HUDEP-2 (cell line): Measurements from ENCODE around the gene INPP5B.

Experiments
- DNase-seq, 76 experiments: peaks; one replicate each; lab custom pipeline; 2025; ENCODE audit not compliant: unreplicated experiment in 76 of 76; lab: John Stamatoyannopoulos, UW

INPP5B gene

DNA sequence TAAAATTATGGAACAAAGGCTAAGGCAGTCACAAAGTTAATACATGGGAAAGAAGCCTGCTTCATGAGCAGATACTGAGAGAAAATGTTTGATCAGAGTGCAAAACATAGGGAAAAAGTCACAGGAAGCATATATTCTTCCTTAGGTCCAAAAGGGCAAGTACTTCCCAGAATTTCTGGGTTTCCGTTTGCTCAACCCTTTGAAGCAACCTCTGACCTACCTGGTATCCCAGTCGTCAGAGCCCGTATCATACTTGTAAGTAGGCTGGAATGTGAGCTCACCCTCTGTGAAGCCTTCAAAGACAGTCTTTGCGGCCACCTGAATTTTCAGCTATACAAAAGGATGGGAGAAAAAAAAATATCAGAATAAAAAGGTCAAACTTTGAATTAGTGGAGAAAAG, 67.0 kb downstream of the INPP5B start:
- DNase-seq, result no peak

GRCh38 chr1:37878071-37878470, 68.8 kb downstream of the INPP5B start:
- no peak for DNase-seq

DNA sequence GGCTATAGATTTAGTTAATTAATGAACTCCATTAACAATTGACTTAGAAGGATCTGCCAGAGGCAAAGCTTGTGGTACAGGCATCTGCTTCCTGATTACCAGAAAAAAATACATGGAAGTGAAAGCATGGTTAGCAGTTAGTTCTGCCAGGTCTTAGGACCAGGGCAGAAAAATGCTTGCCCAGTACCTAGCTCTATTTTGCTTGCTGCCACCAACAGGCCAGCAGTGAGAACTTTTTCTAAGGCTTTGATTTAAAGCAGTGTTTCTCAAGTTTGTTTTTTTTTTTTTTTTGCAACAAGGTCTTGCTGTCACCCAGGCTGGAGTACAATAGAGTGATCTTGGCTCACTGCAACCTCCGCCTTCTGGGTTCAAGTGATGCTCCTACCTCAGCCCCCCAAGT, 71.0 kb downstream of the INPP5B start:
- no peak for DNase-seq

GRCh38 chr1:37872692-37873091, 74.2 kb downstream of the INPP5B start:
- no peak for DNase-seq

DNA sequence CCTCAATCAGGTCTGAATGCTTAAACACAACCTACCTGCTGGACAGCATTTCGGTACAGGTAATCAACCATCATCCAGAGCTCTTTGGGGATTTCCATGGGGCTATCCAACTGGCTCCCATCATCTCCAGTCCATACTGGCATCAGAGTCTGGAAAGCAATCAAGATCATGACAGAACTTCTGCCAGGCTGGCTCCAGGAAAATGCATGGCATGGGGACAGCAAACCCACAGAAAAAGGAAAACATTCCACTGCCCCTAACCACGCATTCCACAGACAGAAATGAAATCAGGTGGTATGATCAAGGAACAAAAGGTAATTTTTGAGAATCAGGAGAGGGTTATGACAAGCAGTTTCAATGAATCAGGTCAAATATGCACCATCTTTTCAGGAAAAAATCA, 78.4 kb downstream of the INPP5B start:
- no peak for DNase-seq

GRCh38 chr1:37867784-37868183, 79.1 kb downstream of the INPP5B start:
- DNase-seq, result no peak

DNA sequence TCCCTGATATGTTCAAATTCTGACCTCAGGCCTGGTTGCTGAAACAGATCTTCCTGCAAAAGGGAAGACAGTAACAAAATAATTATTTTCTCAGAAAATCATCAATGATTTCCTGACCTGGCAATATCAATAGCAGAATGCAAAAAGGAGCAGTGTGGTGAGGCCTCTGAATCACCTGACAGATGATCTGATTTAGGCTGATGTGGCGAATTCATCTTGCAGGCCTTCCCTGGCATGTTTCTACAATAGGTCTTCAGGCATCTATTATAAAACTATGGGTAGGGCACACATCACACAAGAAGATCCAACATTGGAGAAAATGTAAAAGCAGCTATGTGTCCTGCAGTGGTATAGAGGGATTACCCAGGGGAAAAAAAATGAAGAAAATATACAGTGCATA, 80.4 kb downstream of the INPP5B start:
- DNase-seq, result no peak

GRCh38 chr1:37865348-37866120, 81.3 kb downstream of the INPP5B start:
- peak in 11 of 76 experiments; percentile 5 to 31 (median 20) for DNase-seq

- DNase-seq, result no peak
Observed at GRCh38 chr1:37862330-37862729, 84.5 kb downstream of the INPP5B start.

- no peak for DNase-seq
Observed at GRCh38 chr1:37861151-37861550, 85.7 kb downstream of the INPP5B start.

- DNase-seq, result peak in 1 of 76 experiments; percentile 43
Observed at GRCh38 chr1:37860346-37860666, 86.5 kb downstream of the INPP5B start.

DNA sequence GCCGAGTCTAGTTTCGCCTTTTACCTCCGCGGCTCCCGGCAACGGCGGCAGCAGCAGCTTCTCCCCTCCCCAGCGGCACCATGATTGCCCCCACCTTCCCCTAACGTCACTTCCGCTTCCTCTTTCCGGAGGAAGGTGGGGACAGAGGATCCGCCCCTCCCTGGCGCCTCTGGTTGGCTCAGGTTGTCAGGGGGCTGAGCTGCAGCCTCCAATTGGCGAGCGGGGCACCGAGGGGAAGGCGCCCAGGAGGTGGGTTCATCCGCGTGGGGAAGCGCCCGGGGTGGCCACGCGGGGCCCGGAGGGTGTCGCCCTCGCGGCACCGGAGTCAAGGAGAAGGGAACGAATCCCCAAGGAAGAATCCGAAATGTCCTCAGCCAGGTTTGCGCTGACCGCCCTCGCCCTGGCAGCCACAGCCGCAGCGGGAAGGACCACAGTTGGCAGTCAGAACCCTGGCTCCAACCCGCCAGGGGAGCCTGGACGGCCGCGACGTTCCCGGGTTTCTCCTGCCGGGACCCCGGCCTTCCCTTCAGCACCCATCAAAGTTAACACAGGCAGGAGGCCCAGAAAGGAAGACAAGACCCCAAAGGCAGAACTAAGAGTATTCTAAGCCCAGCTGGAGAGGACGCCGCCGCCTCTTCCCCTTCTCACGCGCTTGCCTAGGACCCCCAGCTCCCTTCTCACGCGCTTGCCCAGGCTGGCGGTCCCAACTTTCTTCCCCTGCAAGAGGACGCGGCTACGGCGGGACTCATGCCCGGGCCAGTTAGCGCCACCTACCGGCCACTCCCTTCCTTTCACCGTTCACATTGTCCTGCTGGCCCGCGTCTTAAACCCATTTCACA, 87.1 kb downstream of the INPP5B start, which contains the start of gene MTF1:
Gene MTF1, minus strand, starts transcription at position 86 of the 839 bp plus-strand sequence. CDS start 1,934 bp downstream, outside the sequence.
- peak; percentile 53 to 97 (median 94) for DNase-seq

DNA sequence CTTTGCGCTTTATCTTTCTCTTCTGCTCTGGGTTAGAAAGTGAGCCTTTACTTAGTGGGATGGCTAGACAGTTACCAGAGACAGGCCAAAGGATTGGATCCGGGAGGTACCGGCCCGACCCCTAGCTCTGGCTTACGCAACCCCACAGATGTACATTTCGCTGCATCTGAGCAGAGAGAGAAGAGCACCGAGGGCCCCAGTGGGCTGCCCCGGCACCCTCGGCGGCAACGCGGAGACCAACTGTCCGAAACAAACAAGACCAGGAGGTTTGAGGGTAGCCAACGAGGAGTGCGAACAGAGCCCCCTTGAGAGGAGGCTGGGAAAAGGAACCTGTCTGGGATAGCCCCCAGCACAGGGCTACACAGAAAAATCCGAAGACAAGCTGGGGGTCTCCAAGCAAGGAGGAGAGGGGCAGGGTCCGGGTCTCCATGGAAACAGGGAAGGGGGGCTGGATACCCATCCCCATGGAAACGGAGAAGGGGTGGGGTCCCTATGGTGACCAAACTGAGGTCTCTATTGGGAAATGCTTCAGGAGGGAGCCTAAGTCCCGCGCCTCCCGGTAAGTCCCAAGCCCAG, 87.8 kb downstream of the INPP5B start:
- DNase-seq, result peak in 2 of 76 experiments; percentile 13 to 24

- DNase-seq, result no peak
Observed at GRCh38 chr1:37854406-37854805, 92.4 kb downstream of the INPP5B start.

- no peak for DNase-seq
Observed at GRCh38 chr1:37853157-37853556, 93.7 kb downstream of the INPP5B start.

DNA sequence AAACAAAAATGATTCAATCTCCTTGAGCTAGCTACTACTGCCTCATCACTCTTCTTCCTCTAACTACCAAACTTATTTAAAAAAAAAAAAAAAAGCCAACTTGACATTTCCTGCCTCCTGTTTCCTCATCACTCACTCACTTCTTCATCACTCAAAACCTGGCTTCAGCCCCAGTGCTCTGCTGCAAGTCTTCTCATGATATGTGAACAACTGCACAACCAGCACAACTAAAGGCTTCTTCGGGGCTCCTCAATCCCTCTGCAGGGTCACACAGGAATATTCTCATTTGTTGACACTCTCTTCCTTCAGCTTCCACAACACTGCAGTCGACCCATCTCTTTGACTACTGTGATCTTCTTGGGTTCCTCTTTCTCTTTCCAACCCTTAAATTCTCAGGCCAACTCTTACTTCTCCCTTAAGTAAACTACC, 95.1 kb downstream of the INPP5B start:
- DNase-seq, result no peak

GRCh38 chr1:37851262-37851661, 95.6 kb downstream of the INPP5B start:
- DNase-seq, result no peak

DNA sequence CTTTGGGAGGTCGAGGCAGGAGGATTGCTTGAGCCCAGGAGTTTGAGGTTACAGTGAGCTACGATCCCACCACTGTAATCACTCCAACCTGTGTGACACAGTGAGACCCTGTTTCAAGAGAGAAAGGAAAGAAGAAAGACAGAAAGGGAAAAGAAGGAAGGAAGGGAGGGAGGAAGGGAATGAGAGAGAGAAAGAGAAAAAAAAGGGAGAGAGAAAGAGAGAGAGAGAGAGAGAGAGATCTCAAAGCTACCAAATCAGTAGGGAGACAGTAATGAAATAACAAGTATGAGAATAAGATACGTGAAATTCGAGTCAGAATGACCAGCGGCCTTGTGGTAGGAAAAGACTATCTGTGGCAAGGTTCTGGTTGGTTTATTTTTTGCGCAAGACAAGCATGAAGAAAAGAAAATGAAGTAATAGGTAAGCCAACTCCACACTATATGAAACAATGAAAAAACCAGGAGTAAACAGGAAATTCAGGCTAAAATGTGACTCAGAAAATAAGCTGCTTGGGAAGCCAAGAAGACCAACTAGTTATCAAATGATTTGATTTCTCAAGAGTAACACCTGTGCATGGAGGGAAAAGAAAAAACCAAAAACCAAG, 96.4 kb downstream of the INPP5B start:
- DNase-seq, result no peak

DNA sequence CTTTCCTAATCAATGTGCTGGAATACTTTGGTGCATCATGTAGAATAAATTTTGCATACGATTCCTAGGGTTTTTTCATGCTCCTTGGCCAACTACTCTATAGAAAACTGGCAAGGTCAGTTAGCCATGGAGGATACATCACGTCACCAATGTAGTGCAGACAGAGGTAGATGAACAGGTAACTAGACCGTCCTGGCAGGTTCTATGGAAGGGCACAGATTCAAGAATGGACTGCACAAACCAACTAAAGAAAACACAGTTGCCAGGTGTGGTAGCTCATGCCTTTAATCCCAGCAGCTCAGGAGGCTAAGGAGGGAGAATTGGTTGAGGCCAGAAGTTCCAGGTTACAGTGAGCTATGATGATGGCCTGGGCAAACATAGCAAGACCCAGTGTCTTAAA, 97.4 kb downstream of the INPP5B start:
- DNase-seq, result no peak

- no peak for DNase-seq
Observed at GRCh38 chr1:37846647-37847339, 100.1 kb downstream of the INPP5B start.

DNA sequence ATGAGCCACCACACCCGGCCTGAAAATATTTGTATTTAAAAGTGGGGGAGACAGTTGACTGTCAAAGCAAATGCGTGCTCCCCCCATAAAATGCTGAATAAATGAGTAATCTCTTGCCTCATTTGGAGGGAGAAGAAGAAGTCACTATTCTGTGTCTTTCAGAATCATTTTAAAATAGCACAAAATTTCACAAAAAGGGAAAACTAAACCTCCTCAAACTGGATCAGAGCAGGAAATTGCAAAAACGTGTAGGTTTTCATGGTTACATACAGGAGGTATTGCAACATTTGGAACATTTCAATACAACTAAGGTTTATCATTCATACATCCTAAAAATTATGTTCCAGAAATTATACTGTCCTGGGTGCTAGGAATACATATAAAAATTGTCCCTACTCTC, 101.1 kb downstream of the INPP5B start:
- no peak for DNase-seq
